GM12878 (cell line): ENCODE data around the gene MTFMT. TPM values are rescaled to one million over a fixed set of nuclear protein-coding genes. Genes with fewer than 3 reads are reported as not detected.

Experiments
- ATAC-seq: fragments of 200-7000 bp; cut with Tn5 transposase; 3 replicates; pipeline ENCODE4 v1.9.1; 2020; ENCODE audit warnings: mild to moderate bottlenecking, moderate library complexity
- BruUV-seq: library from RNA; stranded (reverse); fragments of 400-500 nt; replicated peaks from 2 replicates; lab custom pipeline; 2021; lab: Mats Ljungman, UMichigan
- CTCF ChIA-PET: fragments of 300-600 bp; sonication (Branson Sonifier 250); formaldehyde crosslinking; extraction: SDS; loops from one replicate; lab custom pipeline; 2021; ENCODE audit warnings: inconsistent platforms; lab: Yijun Ruan, JAX
- POLR2A ChIA-PET: fragments of 350-600 bp; formaldehyde crosslinking; extraction: SDS; loops from one replicate; lab custom pipeline; 2021; ENCODE audit warnings: inconsistent platforms; lab: Charles Lee
- RAD21 ChIA-PET: fragments of 300-600 bp; sonication (Branson Sonifier 250); formaldehyde crosslinking; loops from one replicate; lab custom pipeline; 2023; ENCODE audit warnings: antibody characterized with exemption; ENCODE audit not compliant: unreplicated experiment; lab: Charles Lee
- SMC1A ChIA-PET: fragments of 300-600 bp; sonication (Branson Sonifier 250); formaldehyde crosslinking; loops from one replicate; lab custom pipeline; 2023; ENCODE audit not compliant: unreplicated experiment, uncharacterized antibody; lab: Charles Lee
- DNase-seq: peaks from one replicate; pipeline ENCODE4 v3.0.0-alpha.2; 2011; ENCODE audit warnings: low read depth, low spot score
- FAIRE-seq: peaks from 3 replicates; lab custom pipeline; 2011; peaks lifted over from hg19 to GRCh38; lab: Jason Lieb, UNC
- H2AFZ ChIP-seq: 2 replicates; pipeline ENCODE4 v1.6.0; 2011; ENCODE audit warnings: low read depth, low read length, control low read depth; ENCODE audit not compliant: control insufficient read depth
- H3K27ac ChIP-seq: 2 replicates; pipeline ENCODE4 v1.5.1; 2011; ENCODE audit warnings: control low read depth; ENCODE audit not compliant: control insufficient read depth, insufficient read depth
- H3K27me3 ChIP-seq, 2 experiments: replicated peaks in 1 of 2; 2 replicates each; pipeline versions ENCODE4 v1.6.0 to v1.6.1; 2011; ENCODE audit warnings: low read length in 1 of 2; ENCODE audit not compliant: control insufficient read depth in 2 of 2, insufficient read depth in 2 of 2
- H3K36me3 ChIP-seq, 2 experiments: 2 replicates each; pipeline ENCODE4 v1.5.1; 2011; ENCODE audit warnings: low read length in 1 of 2; ENCODE audit not compliant: control insufficient read depth in 2 of 2, insufficient read depth in 2 of 2
- H3K4me1 ChIP-seq: 2 replicates; pipeline ENCODE4 v1.6.1; 2011; ENCODE audit warnings: mild to moderate bottlenecking, low read length, moderate library complexity, mixed read lengths; ENCODE audit not compliant: control insufficient read depth, insufficient read depth
- H3K4me2 ChIP-seq: 2 replicates; pipeline ENCODE4 v1.6.0; 2011; ENCODE audit warnings: control low read depth; ENCODE audit not compliant: control insufficient read depth, insufficient read depth
- H3K4me3 ChIP-seq: fragments of 200-600 bp; sonication (generic); 2 replicates; pipeline ENCODE4 v1.5.1; 2016
- H3K79me2 ChIP-seq: 2 replicates; pipeline ENCODE4 v1.6.0; 2011; ENCODE audit warnings: low read length; ENCODE audit not compliant: control insufficient read depth, insufficient read depth
- H3K9ac ChIP-seq: 2 replicates; pipeline ENCODE4 v1.8.0; 2011; ENCODE audit warnings: low read length, control low read depth, mixed read lengths; ENCODE audit not compliant: control insufficient read depth, insufficient read depth
- H3K9me3 ChIP-seq: replicated peaks from 3 replicates; pipeline ENCODE4 v1.5.1; 2011; ENCODE audit warnings: mild to moderate bottlenecking, low read length; ENCODE audit not compliant: control insufficient read depth, insufficient read depth
- H4K20me1 ChIP-seq: 2 replicates; pipeline ENCODE4 v1.6.0; 2011; ENCODE audit not compliant: control insufficient read depth, insufficient read depth
- BCLAF1 ChIP-seq: fragments of 450-650 bp; IDR thresholded peaks from 2 replicates; pipeline ENCODE4 v1.6.1; 2017; ENCODE audit warnings: antibody characterized with exemption, mild to moderate bottlenecking, moderate library complexity
- CHD1 ChIP-seq: IDR thresholded peaks from 2 replicates; pipeline ENCODE4 v1.6.1; 2012; ENCODE audit warnings: low read depth, low read length, improper control_type of control experiment
- HSF1 ChIP-seq: fragments of 150-350 bp; IDR thresholded peaks from 2 replicates; pipeline ENCODE4 v1.6.1; 2014; ENCODE audit warnings: mild to moderate bottlenecking, low read depth, low read length
- LARP7 ChIP-seq: fragments of 450-650 bp; IDR thresholded peaks from 2 replicates; pipeline ENCODE4 v1.6.1; 2017; ENCODE audit warnings: mild to moderate bottlenecking
- NR2C1 ChIP-seq: fragments of 450-650 bp; IDR thresholded peaks from 2 replicates; pipeline ENCODE4 v1.6.1; 2017; ENCODE audit warnings: antibody characterized with exemption, mild to moderate bottlenecking, moderate library complexity
- TCF12 ChIP-seq: IDR thresholded peaks from 2 replicates; pipeline ENCODE4 v1.6.1; 2011; ENCODE audit warnings: low read depth, mild to moderate bottlenecking, low read length
- ZNF384 ChIP-seq: IDR thresholded peaks from 2 replicates; pipeline ENCODE4 v1.6.1; 2012; ENCODE audit warnings: low read depth, mild to moderate bottlenecking, low read length, improper control_type of control experiment, borderline replicate concordance
- WGBS: methylation state at CpG from one replicate; pipeline ENCODE4 v1.1.6; 2016; ENCODE audit warnings: low lambda C conversion rate; ENCODE audit not compliant: insufficient replicate concordance, insufficient coverage; ENCODE audit errors: missing lambda C conversion rate; 5-methylcytosine and 5-hydroxymethylcytosine counted together
- in situ Hi-C: fragments of 300-500 bp; cut with MboI; formaldehyde crosslinking; loops from 9 replicates; pipeline ENCODE4 v1.14.3; 2018; ENCODE audit warnings: mixed read lengths
- intact Hi-C: fragments of 100-400 bp; cut with micrococcal nuclease; formaldehyde crosslinking; loops from one replicate; pipeline ENCODE4 v1.14.2; 2022; ENCODE audit not compliant: unreplicated experiment
- polyA plus RNA-seq, 11 experiments: library from polyadenylated mRNA; depleted of rRNA in 4 of 11; unstranded in 6 of 11; stranded (reverse) in 5 of 11; fragments of >200 nt; fragmentation: Nextera tagmentation in 4 of 11; fragmentation: Illumina TruSeq in 1 of 11; extraction: Ambion mirVana in 4 of 11; extraction: Trizol in 1 of 11; gene quantifications; 1 replicate in 1 of 11; 2 replicates in 10 of 11; pipeline versions ENCODE4 v1.2.1 to v1.2.3, GENCODE V29; 2011 to 2016; ENCODE audit warnings: inconsistent platforms in 2 of 11, missing spikeins in 2 of 11, low read depth in 1 of 11
- total RNA-seq, 4 experiments: library from RNA; depleted of rRNA in 3 of 4; stranded (reverse); fragments of >200 nt in 3 of 4; fragmentation: Illumina TruSeq in 1 of 4; extraction: Trizol in 1 of 4; gene quantifications; 2 replicates each; pipeline versions ENCODE4 v1.2.1 to v1.2.3, GENCODE V29; 2013 to 2021
- TF ChIP-seq, protein P1 (sequence below): fragments of 450-650 bp; formaldehyde crosslinking; IDR thresholded peaks from 2 replicates; pipeline ENCODE4 v1.4.0; 2022; ENCODE audit warnings: mild to moderate bottlenecking, moderate library complexity
- TF ChIP-seq, protein P2 (sequence below), 3 experiments: IDR thresholded peaks in 2 of 3; conservative IDR thresholded peaks in 1 of 3; 2 replicates each; pipeline ENCODE4 v1.5.1; 2011; ENCODE audit warnings: low read depth in 3 of 3, low read length in 3 of 3, mild to moderate bottlenecking in 3 of 3, control low read depth in 2 of 3, moderate library complexity in 2 of 3, inconsistent platforms in 1 of 3, mixed read lengths in 1 of 3; ENCODE audit not compliant: control insufficient read depth in 2 of 3, insufficient read depth in 1 of 3; ENCODE audit errors: extremely low read depth in 1 of 3
- TF ChIP-seq, protein P3 (sequence below): IDR thresholded peaks from 2 replicates; pipeline ENCODE4 v1.6.1; 2012; ENCODE audit warnings: low read depth, low read length, improper control_type of control experiment

MTFMT gene
- total and polyA plus RNA-seq, 10 of the 15 experiments (the other 5 are each of a cell fraction or from before 2014, with no cell fraction given): 1.7 to 29.8 (median 17.4) TPM

DNA sequence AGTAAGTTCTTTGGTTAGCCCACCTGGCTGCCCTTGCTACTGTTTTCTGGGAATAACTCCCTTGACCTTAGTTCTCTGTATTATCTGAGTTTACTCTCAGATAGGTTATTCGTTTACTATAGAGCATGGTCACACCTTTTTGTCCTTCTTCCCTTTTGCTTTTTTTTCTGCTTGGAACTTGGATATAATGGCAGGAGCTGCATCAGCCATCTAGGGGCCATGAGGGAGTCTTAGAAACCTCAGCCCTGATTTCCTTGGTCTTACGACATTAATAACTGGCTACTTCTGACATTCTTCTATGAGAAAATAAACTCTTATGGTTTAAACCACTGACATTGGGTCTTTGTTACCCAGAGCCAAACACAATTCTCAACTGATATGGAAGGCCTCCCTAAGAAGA lies 12.3 kb upstream of the MTFMT start:
- 47% methylated on average over 2 of the region's 2 CpGs for WGBS
- H3K4me3 ChIP-seq: no peak overlapping the region
- FAIRE-seq: no peak

More for the DNA sequence above, 12.3 kb upstream of the MTFMT start:
- in situ Hi-C loops (no loop called here), intact Hi-C loops (no loop called here)
- ChIA-PET CTCF (interaction anchor here (0.9 to 3.5 kb wide), 2 partner anchors 8 to 60 kb away, joined by 5 to 22 read pairs; no protein-coding TSS in a partner anchor), SMC1A (interaction anchor here (4.9 kb wide), 1 partner anchor 8 kb away, joined by 28 read pairs; no protein-coding TSS in a partner anchor), RAD21 (interaction anchor here (3.3 kb wide), 1 partner anchor 8 kb away, joined by 20 read pairs; no protein-coding TSS in a partner anchor), POLR2A (no interaction called here)
- no peak overlapping the region for H3K4me2 ChIP-seq
- H3K36me3 ChIP-seq: no peaks in the 10 kb centered on the region
- ATAC-seq (no peak), DNase-seq (no peak)
- no peaks in the 10 kb centered on the region for H3K27me3 ChIP-seq
- H3K9ac ChIP-seq: no peak overlapping the region
- H3K79me2 ChIP-seq: no peaks in the 10 kb centered on the region
- BruUV-seq: no TSS peak
- no peaks in the 10 kb centered on the region for H3K9me3 ChIP-seq
- no peaks in the 10 kb centered on the region for H4K20me1 ChIP-seq
- no peak overlapping the region for H2AFZ ChIP-seq
- no peak overlapping the region for H3K27ac ChIP-seq
- TF ChIP-seq CHD1: no peak
- TF ChIP-seq, protein P1, sequence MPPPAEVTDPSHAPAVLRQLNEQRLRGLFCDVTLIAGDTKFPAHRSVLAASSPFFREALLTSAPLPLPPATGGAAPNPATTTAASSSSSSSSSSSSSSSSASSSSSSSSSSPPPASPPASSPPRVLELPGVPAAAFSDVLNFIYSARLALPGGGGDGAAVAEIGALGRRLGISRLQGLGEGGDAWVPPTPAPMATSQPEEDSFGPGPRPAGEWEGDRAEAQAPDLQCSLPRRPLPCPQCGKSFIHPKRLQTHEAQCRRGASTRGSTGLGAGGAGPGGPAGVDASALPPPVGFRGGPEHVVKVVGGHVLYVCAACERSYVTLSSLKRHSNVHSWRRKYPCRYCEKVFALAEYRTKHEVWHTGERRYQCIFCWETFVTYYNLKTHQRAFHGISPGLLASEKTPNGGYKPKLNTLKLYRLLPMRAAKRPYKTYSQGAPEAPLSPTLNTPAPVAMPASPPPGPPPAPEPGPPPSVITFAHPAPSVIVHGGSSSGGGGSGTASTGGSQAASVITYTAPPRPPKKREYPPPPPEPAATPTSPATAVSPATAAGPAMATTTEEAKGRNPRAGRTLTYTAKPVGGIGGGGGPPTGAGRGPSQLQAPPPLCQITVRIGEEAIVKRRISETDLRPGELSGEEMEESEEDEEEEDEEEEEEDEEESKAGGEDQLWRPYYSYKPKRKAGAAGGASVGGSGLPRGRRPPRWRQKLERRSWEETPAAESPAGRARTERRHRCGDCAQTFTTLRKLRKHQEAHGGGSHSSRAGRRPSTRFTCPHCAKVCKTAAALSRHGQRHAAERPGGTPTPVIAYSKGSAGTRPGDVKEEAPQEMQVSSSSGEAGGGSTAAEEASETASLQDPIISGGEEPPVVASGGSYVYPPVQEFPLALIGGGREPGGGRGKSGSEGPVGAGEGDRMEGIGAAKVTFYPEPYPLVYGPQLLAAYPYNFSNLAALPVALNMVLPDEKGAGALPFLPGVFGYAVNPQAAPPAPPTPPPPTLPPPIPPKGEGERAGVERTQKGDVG: no peak
- TF ChIP-seq, protein P2, sequence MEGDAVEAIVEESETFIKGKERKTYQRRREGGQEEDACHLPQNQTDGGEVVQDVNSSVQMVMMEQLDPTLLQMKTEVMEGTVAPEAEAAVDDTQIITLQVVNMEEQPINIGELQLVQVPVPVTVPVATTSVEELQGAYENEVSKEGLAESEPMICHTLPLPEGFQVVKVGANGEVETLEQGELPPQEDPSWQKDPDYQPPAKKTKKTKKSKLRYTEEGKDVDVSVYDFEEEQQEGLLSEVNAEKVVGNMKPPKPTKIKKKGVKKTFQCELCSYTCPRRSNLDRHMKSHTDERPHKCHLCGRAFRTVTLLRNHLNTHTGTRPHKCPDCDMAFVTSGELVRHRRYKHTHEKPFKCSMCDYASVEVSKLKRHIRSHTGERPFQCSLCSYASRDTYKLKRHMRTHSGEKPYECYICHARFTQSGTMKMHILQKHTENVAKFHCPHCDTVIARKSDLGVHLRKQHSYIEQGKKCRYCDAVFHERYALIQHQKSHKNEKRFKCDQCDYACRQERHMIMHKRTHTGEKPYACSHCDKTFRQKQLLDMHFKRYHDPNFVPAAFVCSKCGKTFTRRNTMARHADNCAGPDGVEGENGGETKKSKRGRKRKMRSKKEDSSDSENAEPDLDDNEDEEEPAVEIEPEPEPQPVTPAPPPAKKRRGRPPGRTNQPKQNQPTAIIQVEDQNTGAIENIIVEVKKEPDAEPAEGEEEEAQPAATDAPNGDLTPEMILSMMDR (IDR thresholded peaks at IDR 0.05 in 2 of 3, conservative IDR thresholded peaks at IDR 0.05 in 1 of 3; ENCODE audit: control insufficient read depth in 2 of 3, extremely low read depth in 1 of 3, insufficient read depth in 1 of 3, low read depth in 3 of 3, low read length in 3 of 3): no peak
- TF ChIP-seq BCLAF1: no peak
- TF ChIP-seq, protein P3, sequence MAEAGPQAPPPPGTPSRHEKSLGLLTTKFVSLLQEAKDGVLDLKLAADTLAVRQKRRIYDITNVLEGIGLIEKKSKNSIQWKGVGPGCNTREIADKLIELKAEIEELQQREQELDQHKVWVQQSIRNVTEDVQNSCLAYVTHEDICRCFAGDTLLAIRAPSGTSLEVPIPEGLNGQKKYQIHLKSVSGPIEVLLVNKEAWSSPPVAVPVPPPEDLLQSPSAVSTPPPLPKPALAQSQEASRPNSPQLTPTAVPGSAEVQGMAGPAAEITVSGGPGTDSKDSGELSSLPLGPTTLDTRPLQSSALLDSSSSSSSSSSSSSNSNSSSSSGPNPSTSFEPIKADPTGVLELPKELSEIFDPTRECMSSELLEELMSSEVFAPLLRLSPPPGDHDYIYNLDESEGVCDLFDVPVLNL: no peak
- no peak for TF ChIP-seq TCF12
- TF ChIP-seq LARP7: no peak
- no peak for TF ChIP-seq ZNF384
- no peak for TF ChIP-seq HSF1
- no peak for TF ChIP-seq NR2C1
- TF ChIP-seq, all 136 proteins: peak for 0
- no peaks in the 10 kb centered on the region for H3K4me1 ChIP-seq
